IPS-NIHi11 (cell line): Measurements from ENCODE around the gene CDC42EP2.

Experiments
- DNase-seq: peaks from one replicate; pipeline ENCODE4 v3.0.0; 2012; ENCODE audit warnings: mixed read lengths, low spot score

CDC42EP2 gene

GRCh38 chr11:65298131-65298535 lies 16.5 kb upstream of the CDC42EP2 start:
- DNase-seq = no peak

- DNase-seq = no peak
Observed at GRCh38 chr11:65298655-65299179, 15.9 kb upstream of the CDC42EP2 start.

GRCh38 chr11:65300621-65301275 lies 13.9 kb upstream of the CDC42EP2 start:
- no peak for DNase-seq

- DNase-seq = peak; percentile 88
Observed at GRCh38 chr11:65301491-65302329, 13.0 kb upstream of the CDC42EP2 start.

GRCh38 chr11:65303555-65303954 lies 11.1 kb upstream of the CDC42EP2 start:
- no peak for DNase-seq

- no peak for DNase-seq
Observed at GRCh38 chr11:65304110-65304509, 10.6 kb upstream of the CDC42EP2 start.

GRCh38 chr11:65304613-65305012 lies 10.1 kb upstream of the CDC42EP2 start:
- DNase-seq = no peak

GRCh38 chr11:65305501-65306268 lies 9.0 kb upstream of the CDC42EP2 start:
- DNase-seq = no peak

- DNase-seq = no peak
Observed at GRCh38 chr11:65307298-65308229, 7.1 kb upstream of the CDC42EP2 start.

GRCh38 chr11:65308281-65308891 lies 6.3 kb upstream of the CDC42EP2 start:
- no peak for DNase-seq

- no peak for DNase-seq
Observed at GRCh38 chr11:65309006-65309405, 5.7 kb upstream of the CDC42EP2 start.

- no peak for DNase-seq
Observed at GRCh38 chr11:65310215-65310614, 4.5 kb upstream of the CDC42EP2 start.

- DNase-seq = no peak
Observed at GRCh38 chr11:65310736-65311135, 3.9 kb upstream of the CDC42EP2 start.

- no peak for DNase-seq
Observed at GRCh38 chr11:65311170-65311678, 3.4 kb upstream of the CDC42EP2 start.

- peak; percentile 89 for DNase-seq
Observed at GRCh38 chr11:65315204-65315865, 669 bp downstream of the CDC42EP2 start.

GRCh38 chr11:65315866-65316226 lies 1.2 kb downstream of the CDC42EP2 start:
- DNase-seq = no peak

- DNase-seq = no peak
Observed at GRCh38 chr11:65316227-65317024, 1.8 kb downstream of the CDC42EP2 start.

GRCh38 chr11:65317025-65317786 lies 2.5 kb downstream of the CDC42EP2 start:
- peak; percentile 52 for DNase-seq
